ENCODE measurements around the gene VSTM2B. TPM values are rescaled to one million over a fixed set of nuclear protein-coding genes. Genes with fewer than 3 reads are reported as not detected.

The VSTM2B gene
- total RNA-seq, 2 experiments from 2014 or later: not detected

DNA sequence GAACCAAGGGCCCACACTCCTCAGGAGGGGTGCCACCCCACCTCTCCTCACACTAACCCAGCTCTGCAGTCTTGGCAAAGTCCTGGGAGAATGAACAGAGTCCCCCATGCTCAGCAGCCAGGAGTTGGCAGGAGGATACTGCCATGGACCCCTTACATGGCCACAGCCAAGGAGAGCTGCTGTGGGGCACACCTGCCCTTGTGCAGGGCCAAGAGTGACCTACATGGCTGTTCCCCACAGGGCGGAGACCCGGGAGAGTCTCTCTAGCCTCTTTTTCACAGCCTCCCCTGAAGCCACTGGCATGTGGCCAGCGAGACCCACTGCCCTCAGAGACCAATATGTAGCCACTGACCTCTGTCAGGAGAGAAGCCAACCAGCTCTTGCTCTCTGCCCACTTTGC is 45.9 kb upstream of the VSTM2B start:
- no peak for TF ChIP-seq EZH2phosphoT487 (IDR thresholded peaks at IDR 0.05; ENCODE audit: borderline replicate concordance, low read depth, low read length)
- no peak for TF ChIP-seq CTCF (conservative IDR thresholded peaks at IDR 0.05; ENCODE audit: low read length)
- ChIA-PET POLR2A (interaction anchor here (0.5 kb wide), 2 partner anchors 95 to 936 kb away, joined by 3 read pairs; no protein-coding TSS in a partner anchor), CTCF (ENCODE audit: unreplicated experiment) (no interaction called here)
- no peaks in the 10 kb centered on the region for H4K20me1 ChIP-seq (ENCODE audit: insufficient read depth, low read length)
- H3K27ac ChIP-seq (ENCODE audit: low read depth, low read length, poor library complexity, severe bottlenecking): no peak overlapping the region
- intact Hi-C loops (cut with micrococcal nuclease; ENCODE audit: unreplicated experiment): no loop called here
- no peak overlapping the region for H2AFZ ChIP-seq (ENCODE audit: low read length)
- 0 out of 2 replicates have a peak, but pooled peaks cover 5% of the 10 kb centered on the region for H3K9me3 ChIP-seq (ENCODE audit: low read length)
- H3K4me1 ChIP-seq (ENCODE audit: insufficient read depth, low read length, poor library complexity, severe bottlenecking): no peaks in the 10 kb centered on the region
- no peaks in the 10 kb centered on the region for H3K9me2 ChIP-seq (ENCODE audit: insufficient read depth, low read length)
- no TSS peak for BruUV-seq (replicated peaks)
- no peaks in the 10 kb centered on the region for H3K36me3 ChIP-seq (ENCODE audit: insufficient read depth, low read length)
- no peak overlapping the region for H3K4me2 ChIP-seq (ENCODE audit: low read length)
- no peaks in the 10 kb centered on the region for H3K79me2 ChIP-seq (ENCODE audit: insufficient read depth, low read depth, low read length)
- DNase-seq (ENCODE audit: low spot score): no peak
- H3K4me3 ChIP-seq (ENCODE audit: low read depth, low read length, poor library complexity, severe bottlenecking): no peak overlapping the region

DNA sequence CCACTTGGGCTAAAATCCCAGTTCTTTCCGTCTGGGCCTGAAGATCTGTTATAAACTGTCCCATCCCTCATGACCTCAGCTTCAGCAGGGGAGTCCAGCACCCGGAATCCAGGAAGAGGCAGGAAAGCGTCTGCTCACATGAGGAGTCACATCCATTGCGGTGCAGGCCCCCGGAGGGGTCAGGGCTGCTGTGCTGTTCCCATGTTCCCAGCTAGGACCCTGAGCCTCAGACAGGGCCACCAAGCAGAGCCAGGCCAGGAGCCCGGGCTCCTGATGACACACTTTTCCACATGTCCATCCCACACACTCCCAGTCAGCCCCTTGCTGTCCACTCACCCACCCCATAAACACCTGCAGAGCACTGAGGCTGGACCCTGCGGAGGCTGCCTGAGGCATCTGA is 45.3 kb upstream of the VSTM2B start:
- Histone ChIP-seq H4K20me1 (ENCODE audit: insufficient read depth, low read length) (no peaks in the 10 kb centered on the region), H3K4me3 (ENCODE audit: low read depth, low read length, poor library complexity, severe bottlenecking) (no peak overlapping the region), H3K9me2 (ENCODE audit: insufficient read depth, low read length) (no peaks in the 10 kb centered on the region), H3K36me3 (ENCODE audit: insufficient read depth, low read length) (no peaks in the 10 kb centered on the region), H3K9me3 (ENCODE audit: low read length) (0 out of 2 replicates have a peak, but pooled peaks cover 5% of the 10 kb centered on the region), H2AFZ (ENCODE audit: low read length) (no peak overlapping the region), H3K27ac (ENCODE audit: low read depth, low read length, poor library complexity, severe bottlenecking) (no peak overlapping the region), H3K4me2 (ENCODE audit: low read length) (no peak overlapping the region), H3K4me1 (ENCODE audit: insufficient read depth, low read length, poor library complexity, severe bottlenecking) (no peaks in the 10 kb centered on the region), H3K79me2 (ENCODE audit: insufficient read depth, low read depth, low read length) (no peaks in the 10 kb centered on the region)
- intact Hi-C loops (cut with micrococcal nuclease; ENCODE audit: unreplicated experiment): no loop called here
- BruUV-seq (replicated peaks): no TSS peak
- POLR2A ChIA-PET: no interaction called here
- no peak for TF ChIP-seq CTCF (conservative IDR thresholded peaks at IDR 0.05; ENCODE audit: low read length)
- no peak for TF ChIP-seq EZH2phosphoT487 (IDR thresholded peaks at IDR 0.05; ENCODE audit: borderline replicate concordance, low read depth, low read length)
- CTCF ChIA-PET (ENCODE audit: unreplicated experiment): no interaction called here
- no peak for DNase-seq (ENCODE audit: low spot score)

DNA sequence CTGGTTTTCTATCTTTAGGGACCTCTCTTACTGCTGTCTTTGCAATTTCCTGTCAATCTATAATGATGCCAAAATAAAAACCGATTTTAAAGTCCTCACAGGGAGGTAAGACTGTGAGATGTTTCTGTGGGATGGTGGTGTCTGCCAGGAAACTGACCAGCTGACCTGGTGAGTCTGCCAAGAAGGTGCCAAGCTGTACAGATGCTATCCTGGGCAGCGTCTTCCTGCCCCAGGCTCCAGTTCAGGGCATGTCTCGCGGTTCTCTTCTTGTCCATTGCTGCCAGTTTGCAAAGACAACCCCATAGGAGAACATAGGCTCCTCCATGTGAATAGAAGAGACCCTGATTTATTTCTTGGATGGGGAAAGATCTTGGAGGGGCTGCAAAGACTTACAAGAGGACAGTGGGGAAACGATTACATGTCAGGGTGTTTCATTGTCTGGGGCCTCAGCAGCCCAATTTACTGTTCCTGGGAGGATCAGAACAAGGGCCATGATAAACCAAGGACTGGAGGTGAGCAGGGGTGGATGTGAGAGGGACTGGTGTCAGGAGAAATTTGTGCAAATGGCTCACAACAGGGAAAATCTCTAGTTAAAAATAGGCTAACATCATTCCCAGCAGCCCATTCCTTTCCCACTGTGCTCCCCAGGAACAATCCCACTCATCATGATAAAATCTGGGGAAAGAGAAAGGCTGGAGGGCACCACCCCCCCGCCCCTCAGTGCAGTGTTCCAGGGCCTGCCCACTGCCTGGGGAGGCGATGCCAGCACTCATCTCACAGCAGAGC is 42.7 kb upstream of the VSTM2B start:
- POLR2A ChIA-PET: no interaction called here
- no TSS peak for BruUV-seq (replicated peaks)

More for the DNA sequence above, 42.7 kb upstream of the VSTM2B start:
- H3K36me3 ChIP-seq (ENCODE audit: insufficient read depth, low read length): no peaks in the 10 kb centered on the region
- TF ChIP-seq EZH2phosphoT487 (IDR thresholded peaks at IDR 0.05; ENCODE audit: borderline replicate concordance, low read depth, low read length): no peak
- no peaks in the 10 kb centered on the region for H3K9me2 ChIP-seq (ENCODE audit: insufficient read depth, low read length)
- H3K27ac ChIP-seq (ENCODE audit: low read depth, low read length, poor library complexity, severe bottlenecking): no peak overlapping the region
- no peak overlapping the region for H2AFZ ChIP-seq (ENCODE audit: low read length)
- CTCF ChIA-PET (ENCODE audit: unreplicated experiment): no interaction called here
- H3K9me3 ChIP-seq (ENCODE audit: low read length): 0 out of 2 replicates have a peak, but pooled peaks cover 5% of the 10 kb centered on the region
- no peak overlapping the region for H3K4me3 ChIP-seq (ENCODE audit: low read depth, low read length, poor library complexity, severe bottlenecking)
- no peaks in the 10 kb centered on the region for H4K20me1 ChIP-seq (ENCODE audit: insufficient read depth, low read length)
- no peaks in the 10 kb centered on the region for H3K79me2 ChIP-seq (ENCODE audit: insufficient read depth, low read depth, low read length)
- no peak overlapping the region for H3K4me2 ChIP-seq (ENCODE audit: low read length)
- intact Hi-C loops (cut with micrococcal nuclease; ENCODE audit: unreplicated experiment): no loop called here
- H3K4me1 ChIP-seq (ENCODE audit: insufficient read depth, low read length, poor library complexity, severe bottlenecking): no peaks in the 10 kb centered on the region
- DNase-seq (ENCODE audit: low spot score): no peak

Measured in OCI-LY7 (cell line).